Epithelial cell of esophagus (primary cell): ENCODE data around the gene SPATA2L.

ENCODE experiments used
- DNase-seq: peaks from one replicate; pipeline ENCODE4 v3.0.0; 2010; ENCODE audit warnings: low read depth
- H3K4me3 ChIP-seq: 2 replicates; pipeline ENCODE4 v1.5.1; 2011; ENCODE audit warnings: mild to moderate bottlenecking, low read length, control low read depth
- TF ChIP-seq, protein P1 (sequence below): IDR thresholded peaks from 2 replicates; pipeline ENCODE4 v1.5.1; 2011; ENCODE audit warnings: low read depth, mild to moderate bottlenecking, low read length, control low read depth, inconsistent platforms; ENCODE audit not compliant: insufficient read depth; ENCODE audit errors: missing control alignments

The SPATA2L gene

DNA sequence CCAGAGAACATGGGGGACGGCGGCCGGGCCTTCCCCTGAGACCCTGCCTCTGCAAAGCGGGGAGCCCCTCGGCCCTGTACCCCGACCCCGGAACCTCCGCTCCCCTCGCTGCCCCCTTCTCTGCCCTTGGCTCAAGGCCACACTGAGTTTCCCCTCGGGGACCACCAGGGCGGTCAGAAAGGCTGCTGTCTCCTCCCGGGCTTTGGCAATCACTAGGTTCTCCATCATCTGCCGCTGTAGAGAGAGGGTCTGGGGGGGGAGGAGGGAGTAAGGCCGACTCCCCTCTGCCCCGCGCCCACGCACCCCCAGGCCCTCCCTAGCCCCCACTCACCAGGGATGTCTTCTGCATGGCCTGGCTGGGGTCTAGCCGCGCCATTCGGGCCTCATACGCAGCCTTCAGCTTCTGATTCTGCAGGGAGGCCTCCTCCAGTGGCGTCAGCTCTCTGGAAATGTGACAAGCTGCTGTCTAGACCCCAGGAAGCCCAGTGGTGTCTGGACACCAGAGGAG, 10.8 kb upstream of the SPATA2L start:
- DNase-seq, result no peak
- TF ChIP-seq, protein P1, sequence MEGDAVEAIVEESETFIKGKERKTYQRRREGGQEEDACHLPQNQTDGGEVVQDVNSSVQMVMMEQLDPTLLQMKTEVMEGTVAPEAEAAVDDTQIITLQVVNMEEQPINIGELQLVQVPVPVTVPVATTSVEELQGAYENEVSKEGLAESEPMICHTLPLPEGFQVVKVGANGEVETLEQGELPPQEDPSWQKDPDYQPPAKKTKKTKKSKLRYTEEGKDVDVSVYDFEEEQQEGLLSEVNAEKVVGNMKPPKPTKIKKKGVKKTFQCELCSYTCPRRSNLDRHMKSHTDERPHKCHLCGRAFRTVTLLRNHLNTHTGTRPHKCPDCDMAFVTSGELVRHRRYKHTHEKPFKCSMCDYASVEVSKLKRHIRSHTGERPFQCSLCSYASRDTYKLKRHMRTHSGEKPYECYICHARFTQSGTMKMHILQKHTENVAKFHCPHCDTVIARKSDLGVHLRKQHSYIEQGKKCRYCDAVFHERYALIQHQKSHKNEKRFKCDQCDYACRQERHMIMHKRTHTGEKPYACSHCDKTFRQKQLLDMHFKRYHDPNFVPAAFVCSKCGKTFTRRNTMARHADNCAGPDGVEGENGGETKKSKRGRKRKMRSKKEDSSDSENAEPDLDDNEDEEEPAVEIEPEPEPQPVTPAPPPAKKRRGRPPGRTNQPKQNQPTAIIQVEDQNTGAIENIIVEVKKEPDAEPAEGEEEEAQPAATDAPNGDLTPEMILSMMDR, result no peak

DNA sequence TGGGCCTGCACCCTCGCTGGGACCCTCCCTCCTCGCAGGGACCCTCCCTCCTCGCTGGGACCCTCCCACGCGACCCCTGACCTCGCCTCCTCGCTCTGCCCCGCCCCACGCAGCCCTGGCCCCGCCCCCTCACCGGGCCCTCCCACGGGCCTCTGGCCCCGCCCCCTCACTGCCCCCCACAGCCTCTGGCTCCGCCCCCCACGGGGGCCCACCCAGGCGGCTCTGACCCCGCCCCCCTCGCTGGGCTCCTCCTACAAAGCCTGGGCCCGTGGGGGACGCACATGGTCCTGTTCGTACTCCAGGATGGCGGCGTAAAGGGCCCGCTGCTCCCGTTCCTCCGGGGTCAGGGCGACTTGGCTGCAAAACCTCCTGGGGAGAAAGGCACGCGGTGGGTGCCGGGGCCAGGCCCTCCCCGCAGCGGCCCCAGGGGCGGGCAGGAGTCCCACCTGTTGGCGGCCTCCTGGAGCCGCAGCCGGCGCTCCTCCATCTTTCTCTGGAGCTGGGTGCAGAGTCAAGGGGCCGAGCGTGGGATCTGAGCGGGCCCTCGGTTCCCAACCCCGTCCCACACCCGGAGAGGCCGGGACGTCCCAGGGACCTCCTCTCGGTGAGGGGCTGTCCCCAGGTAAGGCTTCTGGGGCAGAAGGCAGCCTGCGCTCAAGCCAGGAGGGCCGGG, 10.2 kb upstream of the SPATA2L start:
- TF ChIP-seq, protein P1, result no peak
- peak overlapping the region; percentile 73 for H3K4me3 ChIP-seq
- DNase-seq, result peak; percentile 74

More for the DNA sequence above, 10.8 kb upstream of the SPATA2L start:
- H3K4me3 ChIP-seq, result peak overlapping the region; percentile 73

- TF ChIP-seq, protein P1, result no peak
- no peak for DNase-seq
- H3K4me3 ChIP-seq, result no peak overlapping the region
These were observed 9.4 kb upstream of the SPATA2L start for GRCh38 chr16:89710709-89711564.

- no peak for DNase-seq
- H3K4me3 ChIP-seq, result no peak overlapping the region
These were observed 8.4 kb upstream of the SPATA2L start for GRCh38 chr16:89709716-89710432.

GRCh38 chr16:89709166-89709565, 7.7 kb upstream of the SPATA2L start:
- no peak overlapping the region for H3K4me3 ChIP-seq
- TF ChIP-seq, protein P1, result no peak

More at GRCh38 chr16:89709716-89710432, 8.4 kb upstream of the SPATA2L start:
- TF ChIP-seq, protein P1, result no peak

GRCh38 chr16:89708481-89708931, 7.0 kb upstream of the SPATA2L start:
- no peak overlapping the region for H3K4me3 ChIP-seq
- TF ChIP-seq, protein P1, result no peak
- DNase-seq, result no peak

More at GRCh38 chr16:89709166-89709565, 7.7 kb upstream of the SPATA2L start:
- DNase-seq, result no peak
